ENCODE results near the gene INSYN2B.

INSYN2B gene

DNA sequence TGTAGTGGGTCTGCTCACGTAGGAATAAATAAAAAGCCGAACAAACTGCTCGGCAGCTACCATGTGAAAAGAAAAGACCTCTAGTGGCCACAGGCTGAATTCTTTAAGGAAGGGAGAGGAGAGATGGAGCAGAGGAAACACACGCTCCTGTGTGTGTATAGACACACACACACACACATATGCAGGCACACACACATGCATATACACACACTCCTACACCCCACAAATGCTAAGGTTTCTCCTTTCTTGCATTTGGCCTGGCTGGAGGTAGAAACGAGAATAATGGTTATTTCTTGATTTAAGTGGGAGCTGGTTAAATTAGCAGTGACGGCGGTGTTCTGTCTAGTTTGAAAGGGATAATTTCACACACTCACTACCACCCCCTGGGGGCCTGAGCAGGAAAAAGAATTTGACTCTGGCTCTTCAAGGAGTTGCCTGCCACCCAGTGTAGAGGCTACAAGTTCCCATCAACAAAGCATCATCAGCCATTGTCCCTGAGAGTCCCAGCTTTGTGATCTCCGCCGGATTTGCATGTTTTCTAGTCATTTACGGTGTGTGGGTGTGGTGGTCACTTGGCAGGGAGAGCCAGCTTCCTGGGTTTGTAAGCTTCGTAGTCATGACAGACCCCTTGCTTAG, at the start of gene INSYN2B:
Gene INSYN2B (minus strand): TSS at position 78 of the 636 bp plus-strand sequence. CDS start 96,597 bp downstream, outside the sequence.
- DNase-seq (ENCODE audit: low read depth, low spot score), result no peak

DNA sequence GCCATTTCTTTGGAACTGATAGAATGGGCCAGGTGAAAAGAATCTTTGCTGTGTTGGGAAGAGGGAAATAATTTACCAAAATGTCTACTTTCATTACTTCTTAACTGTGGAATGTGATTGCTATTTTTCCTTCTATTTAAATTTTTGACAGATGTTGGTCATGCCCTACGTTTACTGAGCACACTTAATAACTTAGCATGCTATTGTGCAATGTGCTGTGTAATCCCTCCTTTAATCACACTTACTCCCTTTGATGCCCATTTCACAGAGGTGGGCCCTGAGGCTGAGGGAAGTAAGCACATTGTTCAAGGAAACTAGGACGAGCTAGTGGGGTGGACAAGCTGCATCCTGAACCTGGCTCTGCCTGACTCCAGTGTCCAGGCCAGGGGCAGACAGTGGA, 47.8 kb upstream of the INSYN2B start:
- DNase-seq (ENCODE audit: low read depth, low spot score), result no peak

DNA sequence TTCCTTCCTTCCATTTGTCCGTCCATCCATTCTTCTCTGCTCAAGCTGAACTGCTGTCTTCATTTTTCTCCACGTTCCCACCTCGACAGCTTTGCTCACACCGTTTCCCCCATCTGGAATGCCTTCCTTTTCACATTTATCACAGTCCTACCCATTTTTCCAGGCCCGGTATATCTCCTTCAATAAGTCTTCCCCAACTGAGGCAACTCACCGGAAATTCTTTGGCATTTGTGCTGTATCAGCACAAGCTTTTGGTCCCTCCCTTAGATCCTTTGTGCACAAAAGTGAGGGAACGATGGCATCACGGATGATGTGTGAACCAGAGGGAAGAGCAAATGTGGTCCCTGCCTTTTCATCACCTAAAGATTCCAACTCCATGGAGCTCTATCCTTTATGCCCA, 45.6 kb upstream of the INSYN2B start:
- DNase-seq (ENCODE audit: low read depth, low spot score), result no peak

GRCh38 chr5:170021506-170021905, 41.2 kb upstream of the INSYN2B start:
- DNase-seq (ENCODE audit: low read depth, low spot score), result no peak

DNA sequence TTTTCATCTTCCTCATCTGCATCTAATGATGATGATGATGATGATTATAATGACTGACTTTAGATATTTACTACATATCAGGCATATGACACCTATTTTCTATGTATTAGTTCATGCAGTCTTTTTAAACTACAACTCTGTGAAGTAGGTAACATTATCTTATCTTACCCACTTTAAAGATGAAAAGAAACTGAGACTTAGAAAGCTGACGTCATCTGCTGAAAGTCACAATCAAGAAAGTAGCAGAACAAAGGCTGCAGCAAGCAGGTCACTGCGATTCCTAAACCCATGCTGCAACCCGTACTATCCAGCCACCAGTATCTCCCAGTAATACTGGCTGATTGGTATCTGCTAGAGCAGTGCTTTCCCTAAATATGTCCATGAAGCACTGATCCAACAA, 40.1 kb upstream of the INSYN2B start:
- no peak for DNase-seq (ENCODE audit: low read depth, low spot score)

- no peak for DNase-seq (ENCODE audit: low read depth, low spot score)
These were observed 32.3 kb upstream of the INSYN2B start for GRCh38 chr5:170012622-170013021.

- DNase-seq (ENCODE audit: low read depth, low spot score), result no peak
These were observed 31.5 kb upstream of the INSYN2B start for GRCh38 chr5:170011751-170012150.

DNA sequence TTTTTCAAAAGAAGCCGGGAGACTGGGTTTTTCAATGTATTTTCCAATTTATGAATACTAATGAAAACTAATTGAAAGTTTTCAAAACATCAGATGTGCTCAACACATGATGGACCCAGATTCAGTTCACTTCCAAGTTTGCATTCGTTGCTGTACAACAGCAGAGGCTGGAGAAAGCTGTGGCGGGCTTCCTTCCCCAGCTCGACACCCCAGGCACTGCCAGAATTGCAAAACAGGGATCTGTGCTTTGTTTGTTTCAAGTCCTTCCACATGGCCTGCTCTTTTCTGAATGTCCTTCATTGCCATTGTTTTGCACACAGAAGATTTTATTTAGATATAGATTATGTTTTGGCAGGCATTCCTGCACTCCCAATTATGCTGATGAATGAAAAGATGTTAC, 30.3 kb upstream of the INSYN2B start:
- no peak for DNase-seq (ENCODE audit: low read depth, low spot score)

- DNase-seq (ENCODE audit: low read depth, low spot score), result no peak
These were observed 28.1 kb upstream of the INSYN2B start for GRCh38 chr5:170008376-170008775.

- no peak for DNase-seq (ENCODE audit: low read depth, low spot score)
These were observed 25.7 kb upstream of the INSYN2B start for GRCh38 chr5:170006021-170006420.

- no peak for DNase-seq (ENCODE audit: low read depth, low spot score)
These were observed 19.9 kb upstream of the INSYN2B start for GRCh38 chr5:170000155-170000554.

DNA sequence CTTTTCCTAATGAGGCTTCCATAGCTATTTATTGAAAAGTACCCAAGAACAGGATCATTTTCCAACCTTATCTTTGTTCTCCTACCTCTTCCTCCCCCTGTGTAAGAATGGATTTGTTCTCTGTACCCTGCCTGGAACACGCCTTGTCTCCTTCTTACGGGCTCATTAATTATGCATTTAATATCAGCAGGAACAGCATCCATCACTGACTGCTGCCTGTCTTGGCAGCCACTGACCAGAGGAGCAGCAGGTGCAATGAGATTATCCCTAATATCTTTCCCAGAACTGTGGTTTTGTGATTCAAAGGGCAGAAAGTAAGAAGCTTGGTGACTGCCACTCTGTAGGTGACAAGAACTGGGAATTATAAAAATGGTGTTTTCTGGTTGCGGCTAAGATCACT, 19.3 kb upstream of the INSYN2B start:
- DNase-seq (ENCODE audit: low read depth, low spot score), result no peak

DNA sequence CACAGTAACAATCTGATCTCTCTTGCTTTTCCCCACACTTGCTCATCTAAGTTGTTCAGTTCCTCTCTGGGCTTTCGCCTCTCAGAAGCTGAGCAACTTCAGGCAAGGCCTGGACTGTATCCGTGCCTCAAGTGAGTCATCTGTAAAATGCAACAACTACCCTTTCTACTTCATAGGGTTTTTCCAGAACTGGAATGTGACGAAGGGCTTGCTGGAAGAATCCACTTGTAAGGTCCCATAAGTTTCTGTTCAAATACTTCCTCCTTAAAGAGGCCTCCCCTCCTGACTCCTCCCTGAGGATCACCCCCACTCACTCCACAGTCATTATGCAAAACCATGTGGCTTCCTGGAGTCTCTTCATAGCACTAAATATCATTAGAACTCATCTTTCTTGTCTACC, 17.5 kb upstream of the INSYN2B start:
- no peak for DNase-seq (ENCODE audit: low read depth, low spot score)

- no peak for DNase-seq (ENCODE audit: low read depth, low spot score)
These were observed 13.1 kb upstream of the INSYN2B start for GRCh38 chr5:169993485-169993790.

DNA sequence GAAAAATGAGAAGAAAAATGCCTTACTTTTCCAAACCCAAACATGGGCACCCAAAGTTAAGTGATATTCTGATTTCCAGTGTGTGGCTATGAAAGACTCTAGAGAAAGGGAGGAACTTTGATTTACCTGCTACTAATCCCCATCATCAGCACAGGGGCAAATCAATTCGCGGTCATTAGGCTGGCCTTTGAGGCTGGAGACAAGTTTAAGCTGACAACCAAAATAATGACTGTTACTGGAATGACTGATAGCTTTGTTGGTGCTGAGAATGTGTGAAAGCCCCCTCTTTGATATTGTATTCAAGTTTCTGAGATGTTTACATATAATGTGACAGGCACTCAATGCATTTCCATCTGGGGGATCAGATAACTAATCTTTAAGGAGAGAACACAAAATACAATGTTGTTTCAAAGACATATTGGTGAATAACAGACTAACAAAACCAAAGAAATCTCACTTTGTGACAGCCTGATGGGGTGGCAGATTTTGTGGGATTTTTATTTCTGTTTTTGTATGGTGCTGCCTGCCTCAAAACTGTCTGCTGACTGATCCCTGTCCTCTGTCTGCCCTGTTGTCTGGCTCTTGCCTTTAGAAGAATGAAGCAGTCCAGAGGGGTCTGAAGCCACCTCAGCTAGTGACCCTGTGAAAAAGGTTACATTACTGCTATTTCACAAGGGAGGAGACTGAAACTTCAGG, 12.6 kb upstream of the INSYN2B start:
- no peak for DNase-seq (ENCODE audit: low read depth, low spot score)

GRCh38 chr5:169991115-169991869, 11.0 kb upstream of the INSYN2B start:
- no peak for DNase-seq (ENCODE audit: low read depth, low spot score)

DNA sequence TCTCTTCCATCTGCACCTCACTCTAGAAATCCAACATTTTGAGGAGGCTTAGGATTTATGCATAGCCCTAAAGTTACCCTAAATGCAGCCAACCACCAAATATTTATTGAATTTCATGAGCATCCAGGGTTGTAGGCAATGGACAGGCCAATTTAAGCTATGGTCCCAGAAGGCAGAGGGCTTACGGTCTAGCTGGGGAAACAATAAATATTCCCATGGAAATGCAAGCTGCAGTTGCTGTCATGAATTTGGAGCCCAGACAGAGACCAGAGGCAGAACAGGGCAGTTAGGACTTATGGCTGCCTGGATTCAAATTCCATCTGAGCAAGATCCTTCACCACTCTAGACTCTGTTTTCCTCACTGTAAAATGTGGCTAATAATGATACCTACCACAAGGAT, 9.1 kb upstream of the INSYN2B start:
- DNase-seq (ENCODE audit: low read depth, low spot score), result no peak

GRCh38 chr5:169988947-169989346, 8.7 kb upstream of the INSYN2B start:
- no peak for DNase-seq (ENCODE audit: low read depth, low spot score)

DNA sequence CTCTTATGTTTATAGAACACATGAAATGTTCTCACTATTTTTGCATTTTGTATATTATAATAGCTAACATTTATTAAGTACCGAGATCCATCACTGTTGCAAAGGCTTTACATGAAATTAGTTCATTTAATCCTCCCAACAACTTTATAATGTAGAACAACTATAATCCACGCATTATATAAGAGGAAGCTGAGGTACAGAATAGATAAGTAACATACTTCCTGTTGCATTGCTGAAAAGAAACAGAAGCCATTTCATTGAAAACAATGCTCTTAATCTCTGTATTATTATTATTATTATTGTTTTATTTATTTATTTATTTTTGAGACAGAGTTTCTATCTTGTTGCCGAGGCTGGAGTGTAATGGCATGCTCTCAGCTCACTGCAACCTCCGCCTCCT, 7.9 kb upstream of the INSYN2B start:
- no peak for DNase-seq (ENCODE audit: low read depth, low spot score)

GRCh38 chr5:169979871-169980270, 424 bp downstream of the INSYN2B start:
- DNase-seq (ENCODE audit: low read depth, low spot score), result no peak

GRCh38 chr5:169978714-169979113, 1.6 kb downstream of the INSYN2B start:
- no peak for DNase-seq (ENCODE audit: low read depth, low spot score)

- no peak for DNase-seq (ENCODE audit: low read depth, low spot score)
These were observed 6.0 kb downstream of the INSYN2B start for GRCh38 chr5:169974121-169974770.
